HepG2 (cell line): ENCODE results near the gene FKBP1A. TPM values are rescaled to one million over a fixed set of nuclear protein-coding genes. Genes with fewer than 3 reads are reported as not detected.

Experiments
- ARHGAP35 ChIP-seq: sonication (generic); formaldehyde crosslinking; IDR thresholded peaks from 2 replicates; pipeline ENCODE4 v1.9.0; 2022; ENCODE audit warnings: mild to moderate bottlenecking, inconsistent platforms, moderate library complexity, missing genetic modification reagents, borderline replicate concordance
- CAMTA2 ChIP-seq: sonication (generic); formaldehyde crosslinking; IDR thresholded peaks from 2 replicates; pipeline ENCODE4 v1.4.0; 2020; ENCODE audit warnings: mild to moderate bottlenecking, missing genetic modification reagents, borderline replicate concordance
- MEIS1 ChIP-seq: sonication (generic); formaldehyde crosslinking; IDR thresholded peaks from 2 replicates; pipeline ENCODE4 v1.9.0; 2021; ENCODE audit warnings: mild to moderate bottlenecking, missing genetic modification reagents, moderate library complexity, borderline replicate concordance
- MIXL1 ChIP-seq: IDR thresholded peaks from 2 replicates; pipeline ENCODE4 v1.6.1; 2016
- MTA3 ChIP-seq: sonication (generic); formaldehyde crosslinking; IDR thresholded peaks from 2 replicates; pipeline ENCODE4 v1.4.0; 2020; ENCODE audit warnings: missing genetic modification reagents
- NFE2L1 ChIP-seq: sonication (generic); formaldehyde crosslinking; IDR thresholded peaks from 2 replicates; pipeline ENCODE4 v1.4.0; 2020; ENCODE audit warnings: missing genetic modification reagents, mild to moderate bottlenecking, borderline replicate concordance
- RAD51 ChIP-seq: fragments of 450-650 bp; IDR thresholded peaks from 2 replicates; pipeline ENCODE4 v1.6.1; 2016; ENCODE audit warnings: borderline replicate concordance
- SMAD9 ChIP-seq: sonication (generic); formaldehyde crosslinking; IDR thresholded peaks from 2 replicates; pipeline ENCODE4 v1.5.1; 2020; ENCODE audit warnings: mild to moderate bottlenecking, missing genetic modification reagents
- SMARCE1 ChIP-seq: fragments of 450-650 bp; IDR thresholded peaks from 2 replicates; pipeline ENCODE4 v1.6.1; 2017; ENCODE audit warnings: borderline replicate concordance
- ZNF383 ChIP-seq: sonication (generic); formaldehyde crosslinking; IDR thresholded peaks from 2 replicates; pipeline ENCODE4 v1.4.0; 2020; ENCODE audit warnings: missing genetic modification reagents, mild to moderate bottlenecking, borderline replicate concordance
- ZNF552 ChIP-seq: sonication (generic); formaldehyde crosslinking; IDR thresholded peaks from 2 replicates; pipeline ENCODE4 v1.9.0; 2022; ENCODE audit warnings: missing genetic modification reagents, mild to moderate bottlenecking, borderline replicate concordance
- ZNF816 ChIP-seq: sonication (generic); formaldehyde crosslinking; IDR thresholded peaks from 2 replicates; pipeline ENCODE4 v1.8.0; 2022; ENCODE audit warnings: missing genetic modification reagents, mild to moderate bottlenecking, borderline replicate concordance
- ZSCAN9 ChIP-seq: IDR thresholded peaks from 2 replicates; pipeline ENCODE4 v1.6.1; 2016; ENCODE audit warnings: borderline replicate concordance
- polyA plus RNA-seq, 8 experiments: library from polyadenylated mRNA; depleted of rRNA in 3 of 8; stranded (reverse) in 7 of 8; unstranded in 1 of 8; fragments of >200 nt; fragmentation: Illumina TruSeq in 4 of 8; extraction: Trizol in 4 of 8; gene quantifications; 2 replicates each; pipeline versions ENCODE4 v1.2.1 to v1.2.3, GENCODE V29; 2011 to 2016; ENCODE audit warnings: low read depth in 4 of 8, missing spikeins in 1 of 8, mixed read lengths in 1 of 8; ENCODE audit not compliant: insufficient read depth in 1 of 8
- total RNA-seq, 5 experiments: library from RNA; depleted of rRNA; stranded (reverse); fragments of >200 nt; fragmentation: Illumina TruSeq; extraction: Trizol; gene quantifications; 2 replicates each; pipeline ENCODE4 v1.2.3, GENCODE V29; 2016; ENCODE audit warnings: low read depth in 1 of 5
- TF ChIP-seq, protein P1 (sequence below): sonication (generic); formaldehyde crosslinking; IDR thresholded peaks from 2 replicates; pipeline ENCODE4 v1.8.0; 2022; ENCODE audit warnings: missing genetic modification reagents, mild to moderate bottlenecking, borderline replicate concordance
- TF ChIP-seq, protein P2 (sequence below): sonication (generic); formaldehyde crosslinking; IDR thresholded peaks from 2 replicates; pipeline ENCODE4 v1.5.0; 2020; ENCODE audit warnings: missing genetic modification reagents
- TF ChIP-seq, protein P3 (sequence below): sonication (generic); formaldehyde crosslinking; IDR thresholded peaks from 2 replicates; pipeline ENCODE4 v1.4.0; 2020; ENCODE audit warnings: missing genetic modification reagents
- TF ChIP-seq, protein P4 (sequence below): sonication (generic); formaldehyde crosslinking; IDR thresholded peaks from 2 replicates; pipeline ENCODE4 v1.4.0; 2020; ENCODE audit warnings: low read depth, mild to moderate bottlenecking, missing genetic modification reagents
- TF ChIP-seq, protein P5 (sequence below): sonication (generic); formaldehyde crosslinking; IDR thresholded peaks from 2 replicates; pipeline ENCODE4 v1.4.0; 2020; ENCODE audit warnings: missing genetic modification reagents; ENCODE audit errors: not compliant biosample characterization
- TF ChIP-seq, protein P6 (sequence below): IDR thresholded peaks from 2 replicates; pipeline ENCODE4 v1.6.1; 2018; ENCODE audit warnings: missing genetic modification reagents, mild to moderate bottlenecking, missing compliant biosample characterization
- TF ChIP-seq, protein P7 (sequence below): IDR thresholded peaks from 2 replicates; pipeline ENCODE4 v1.6.1; 2016; ENCODE audit warnings: low read depth

FKBP1A gene
- total and polyA plus RNA-seq, 2 of the 13 experiments (the other 11 are each of a cell fraction or from before 2014, with no cell fraction given) = 119 to 468 TPM

DNA sequence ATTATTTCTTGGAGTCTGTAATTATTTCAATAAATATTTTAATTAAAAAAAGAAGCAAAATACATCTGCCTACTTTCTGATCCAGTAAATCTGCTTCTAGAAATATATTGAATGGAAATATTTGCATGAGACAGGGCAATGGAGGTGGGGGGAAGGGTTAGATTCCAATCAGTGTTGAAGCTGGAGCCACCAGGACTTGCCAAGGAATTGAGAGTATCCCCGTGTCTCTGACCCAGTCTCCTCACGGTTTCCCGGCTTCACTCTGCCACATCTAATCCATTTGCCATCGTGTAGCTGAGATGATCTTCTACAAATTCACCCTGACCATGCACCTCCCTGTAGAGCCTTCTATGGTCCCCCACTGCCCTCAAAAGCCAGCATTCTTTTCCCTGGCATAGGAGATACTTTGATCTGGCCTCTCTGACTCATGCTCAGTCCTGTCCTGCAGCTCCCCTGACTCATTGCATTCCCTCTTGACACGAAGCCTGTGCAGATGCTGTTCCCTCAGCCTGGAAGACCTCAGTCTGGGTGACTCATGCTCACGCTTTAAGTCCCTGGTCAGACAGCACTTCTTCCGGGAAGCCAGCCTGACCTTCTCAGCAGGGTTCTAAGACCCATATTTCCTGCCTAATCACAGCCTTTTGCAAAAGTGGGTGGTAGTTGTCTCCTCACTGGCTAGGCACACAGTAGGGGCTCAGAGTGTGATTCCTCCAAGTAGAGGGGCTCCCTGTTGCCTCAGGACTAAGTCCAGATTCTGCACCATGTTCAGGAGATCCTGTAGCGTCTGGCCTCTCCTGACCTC lies 23.0 kb upstream of the FKBP1A start (continued):
- TF ChIP-seq, protein P1, sequence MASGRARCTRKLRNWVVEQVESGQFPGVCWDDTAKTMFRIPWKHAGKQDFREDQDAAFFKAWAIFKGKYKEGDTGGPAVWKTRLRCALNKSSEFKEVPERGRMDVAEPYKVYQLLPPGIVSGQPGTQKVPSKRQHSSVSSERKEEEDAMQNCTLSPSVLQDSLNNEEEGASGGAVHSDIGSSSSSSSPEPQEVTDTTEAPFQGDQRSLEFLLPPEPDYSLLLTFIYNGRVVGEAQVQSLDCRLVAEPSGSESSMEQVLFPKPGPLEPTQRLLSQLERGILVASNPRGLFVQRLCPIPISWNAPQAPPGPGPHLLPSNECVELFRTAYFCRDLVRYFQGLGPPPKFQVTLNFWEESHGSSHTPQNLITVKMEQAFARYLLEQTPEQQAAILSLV (CRISPR knock-in tag) = no peak; the same call in 1 of the 2 replicates
- TF ChIP-seq RAD51 = no peak
- 0 out of 2 replicates have a peak, but pooled peaks have one; percentile 53 for TF ChIP-seq ZSCAN9 (CRISPR knock-in tag)
- TF ChIP-seq, protein P2, sequence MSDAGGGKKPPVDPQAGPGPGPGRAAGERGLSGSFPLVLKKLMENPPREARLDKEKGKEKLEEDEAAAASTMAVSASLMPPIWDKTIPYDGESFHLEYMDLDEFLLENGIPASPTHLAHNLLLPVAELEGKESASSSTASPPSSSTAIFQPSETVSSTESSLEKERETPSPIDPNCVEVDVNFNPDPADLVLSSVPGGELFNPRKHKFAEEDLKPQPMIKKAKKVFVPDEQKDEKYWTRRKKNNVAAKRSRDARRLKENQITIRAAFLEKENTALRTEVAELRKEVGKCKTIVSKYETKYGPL = no peak
- no peak for TF ChIP-seq CAMTA2 (CRISPR knock-in tag)
- no peak for TF ChIP-seq ARHGAP35 (CRISPR knock-in tag)
- no peak for TF ChIP-seq MTA3 (CRISPR knock-in tag)
- TF ChIP-seq, protein P3, sequence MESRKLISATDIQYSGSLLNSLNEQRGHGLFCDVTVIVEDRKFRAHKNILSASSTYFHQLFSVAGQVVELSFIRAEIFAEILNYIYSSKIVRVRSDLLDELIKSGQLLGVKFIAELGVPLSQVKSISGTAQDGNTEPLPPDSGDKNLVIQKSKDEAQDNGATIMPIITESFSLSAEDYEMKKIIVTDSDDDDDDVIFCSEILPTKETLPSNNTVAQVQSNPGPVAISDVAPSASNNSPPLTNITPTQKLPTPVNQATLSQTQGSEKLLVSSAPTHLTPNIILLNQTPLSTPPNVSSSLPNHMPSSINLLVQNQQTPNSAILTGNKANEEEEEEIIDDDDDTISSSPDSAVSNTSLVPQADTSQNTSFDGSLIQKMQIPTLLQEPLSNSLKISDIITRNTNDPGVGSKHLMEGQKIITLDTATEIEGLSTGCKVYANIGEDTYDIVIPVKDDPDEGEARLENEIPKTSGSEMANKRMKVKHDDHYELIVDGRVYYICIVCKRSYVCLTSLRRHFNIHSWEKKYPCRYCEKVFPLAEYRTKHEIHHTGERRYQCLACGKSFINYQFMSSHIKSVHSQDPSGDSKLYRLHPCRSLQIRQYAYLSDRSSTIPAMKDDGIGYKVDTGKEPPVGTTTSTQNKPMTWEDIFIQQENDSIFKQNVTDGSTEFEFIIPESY (CRISPR knock-in tag) = peak; percentile 90
- TF ChIP-seq SMAD9 = no peak
- no peak for TF ChIP-seq ZNF816 (CRISPR knock-in tag)
- no peak for TF ChIP-seq NFE2L1
- no peak for TF ChIP-seq ZNF552
- TF ChIP-seq SMARCE1 = peak; percentile 97
- TF ChIP-seq MIXL1 (CRISPR knock-in tag) = no peak
- TF ChIP-seq, protein P4, sequence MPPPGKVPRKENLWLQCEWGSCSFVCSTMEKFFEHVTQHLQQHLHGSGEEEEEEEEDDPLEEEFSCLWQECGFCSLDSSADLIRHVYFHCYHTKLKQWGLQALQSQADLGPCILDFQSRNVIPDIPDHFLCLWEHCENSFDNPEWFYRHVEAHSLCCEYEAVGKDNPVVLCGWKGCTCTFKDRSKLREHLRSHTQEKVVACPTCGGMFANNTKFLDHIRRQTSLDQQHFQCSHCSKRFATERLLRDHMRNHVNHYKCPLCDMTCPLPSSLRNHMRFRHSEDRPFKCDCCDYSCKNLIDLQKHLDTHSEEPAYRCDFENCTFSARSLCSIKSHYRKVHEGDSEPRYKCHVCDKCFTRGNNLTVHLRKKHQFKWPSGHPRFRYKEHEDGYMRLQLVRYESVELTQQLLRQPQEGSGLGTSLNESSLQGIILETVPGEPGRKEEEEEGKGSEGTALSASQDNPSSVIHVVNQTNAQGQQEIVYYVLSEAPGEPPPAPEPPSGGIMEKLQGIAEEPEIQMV = no peak
- TF ChIP-seq, protein P5, sequence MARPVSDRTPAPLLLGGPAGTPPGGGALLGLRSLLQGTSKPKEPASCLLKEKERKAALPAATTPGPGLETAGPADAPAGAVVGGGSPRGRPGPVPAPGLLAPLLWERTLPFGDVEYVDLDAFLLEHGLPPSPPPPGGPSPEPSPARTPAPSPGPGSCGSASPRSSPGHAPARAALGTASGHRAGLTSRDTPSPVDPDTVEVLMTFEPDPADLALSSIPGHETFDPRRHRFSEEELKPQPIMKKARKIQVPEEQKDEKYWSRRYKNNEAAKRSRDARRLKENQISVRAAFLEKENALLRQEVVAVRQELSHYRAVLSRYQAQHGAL (CRISPR knock-in tag) = no peak
- TF ChIP-seq, protein P6, sequence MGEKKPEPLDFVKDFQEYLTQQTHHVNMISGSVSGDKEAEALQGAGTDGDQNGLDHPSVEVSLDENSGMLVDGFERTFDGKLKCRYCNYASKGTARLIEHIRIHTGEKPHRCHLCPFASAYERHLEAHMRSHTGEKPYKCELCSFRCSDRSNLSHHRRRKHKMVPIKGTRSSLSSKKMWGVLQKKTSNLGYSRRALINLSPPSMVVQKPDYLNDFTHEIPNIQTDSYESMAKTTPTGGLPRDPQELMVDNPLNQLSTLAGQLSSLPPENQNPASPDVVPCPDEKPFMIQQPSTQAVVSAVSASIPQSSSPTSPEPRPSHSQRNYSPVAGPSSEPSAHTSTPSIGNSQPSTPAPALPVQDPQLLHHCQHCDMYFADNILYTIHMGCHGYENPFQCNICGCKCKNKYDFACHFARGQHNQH (CRISPR knock-in tag) = peak; percentile 79; the same call in 1 of the 2 replicates
- TF ChIP-seq, protein P7, sequence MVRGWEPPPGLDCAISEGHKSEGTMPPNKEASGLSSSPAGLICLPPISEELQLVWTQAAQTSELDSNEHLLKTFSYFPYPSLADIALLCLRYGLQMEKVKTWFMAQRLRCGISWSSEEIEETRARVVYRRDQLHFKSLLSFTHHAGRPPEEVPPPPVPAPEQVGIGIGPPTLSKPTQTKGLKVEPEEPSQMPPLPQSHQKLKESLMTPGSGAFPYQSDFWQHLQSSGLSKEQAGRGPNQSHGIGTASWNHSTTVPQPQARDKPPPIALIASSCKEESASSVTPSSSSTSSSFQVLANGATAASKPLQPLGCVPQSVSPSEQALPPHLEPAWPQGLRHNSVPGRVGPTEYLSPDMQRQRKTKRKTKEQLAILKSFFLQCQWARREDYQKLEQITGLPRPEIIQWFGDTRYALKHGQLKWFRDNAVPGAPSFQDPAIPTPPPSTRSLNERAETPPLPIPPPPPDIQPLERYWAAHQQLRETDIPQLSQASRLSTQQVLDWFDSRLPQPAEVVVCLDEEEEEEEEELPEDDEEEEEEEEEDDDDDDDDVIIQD (CRISPR knock-in tag) = peak; percentile 96
- TF ChIP-seq ZNF383 (CRISPR knock-in tag) = no peak
- TF ChIP-seq MEIS1 = peak; percentile 65; the same call in 1 of the 2 replicates
